WERI-Rb-1 (cell line): ENCODE data around the gene TSKS.

Experiments used
- DNase-seq: peaks from one replicate; pipeline ENCODE4 v3.0.0-alpha.2; 2020
- H3K27ac ChIP-seq: fragments of 250-450 bp; sonication (Bioruptor Pico); 2 replicates; pipeline ENCODE4 v1.5.1; 2020; ENCODE audit warnings: mild to moderate bottlenecking, moderate library complexity
- H3K27me3 ChIP-seq: fragments of 250-450 bp; sonication (Bioruptor Pico); 2 replicates; pipeline ENCODE4 v1.5.1; 2021; ENCODE audit warnings: mild to moderate bottlenecking, low read depth, moderate library complexity; ENCODE audit not compliant: insufficient read depth, severe bottlenecking
- H3K36me3 ChIP-seq: fragments of 250-450 bp; sonication (Bioruptor Pico); 2 replicates; pipeline ENCODE4 v1.5.1; 2020; ENCODE audit warnings: mild to moderate bottlenecking, moderate library complexity
- H3K4me3 ChIP-seq: 2 replicates; pipeline ENCODE4 v1.5.1; 2011; ENCODE audit warnings: low read depth, mild to moderate bottlenecking, control low read depth, low read length
- H3K9me3 ChIP-seq: fragments of 250-450 bp; sonication (Bioruptor Pico); 2 replicates; pipeline ENCODE4 v1.5.1; 2021; ENCODE audit warnings: mild to moderate bottlenecking, moderate library complexity; ENCODE audit not compliant: severe bottlenecking
- TF ChIP-seq, protein P1 (sequence below): IDR thresholded peaks from 2 replicates; pipeline ENCODE4 v1.5.1; 2011; ENCODE audit warnings: low read depth, mild to moderate bottlenecking, control low read depth, inconsistent platforms, low read length

Gene TSKS

DNA sequence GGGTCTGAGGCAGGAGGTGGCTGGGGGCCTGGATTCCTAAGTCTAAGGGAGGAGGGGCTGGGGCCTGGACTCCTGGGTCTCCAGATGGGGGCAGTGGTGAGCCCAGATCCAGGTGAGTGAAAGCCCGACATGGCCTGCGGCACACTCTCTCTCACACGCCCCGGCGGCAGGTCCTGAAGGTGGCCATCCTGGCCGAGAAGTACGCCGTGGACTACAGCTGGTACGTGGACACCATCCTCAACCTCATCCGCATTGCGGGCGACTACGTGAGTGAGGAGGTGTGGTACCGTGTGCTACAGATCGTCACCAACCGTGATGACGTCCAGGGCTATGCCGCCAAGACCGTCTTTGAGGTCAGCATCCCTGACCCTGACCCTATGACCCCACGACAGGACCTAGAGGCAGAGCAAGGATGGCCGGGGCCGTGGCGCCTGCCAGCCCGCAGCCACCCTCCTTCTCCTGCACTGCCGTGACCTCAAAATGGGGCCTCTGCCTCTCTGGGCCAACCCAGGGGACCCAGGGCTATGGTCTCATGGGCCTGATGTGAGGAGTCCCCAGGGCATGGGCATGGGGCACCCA lies 36.8 kb upstream of the TSKS start:
- H3K36me3 ChIP-seq: peaks cover 68% of the 10 kb centered on the region
- no peaks in the 10 kb centered on the region for H3K27me3 ChIP-seq
- H3K4me3 ChIP-seq: no peak overlapping the region
- DNase-seq: peak; percentile 60
- TF ChIP-seq, protein P1, sequence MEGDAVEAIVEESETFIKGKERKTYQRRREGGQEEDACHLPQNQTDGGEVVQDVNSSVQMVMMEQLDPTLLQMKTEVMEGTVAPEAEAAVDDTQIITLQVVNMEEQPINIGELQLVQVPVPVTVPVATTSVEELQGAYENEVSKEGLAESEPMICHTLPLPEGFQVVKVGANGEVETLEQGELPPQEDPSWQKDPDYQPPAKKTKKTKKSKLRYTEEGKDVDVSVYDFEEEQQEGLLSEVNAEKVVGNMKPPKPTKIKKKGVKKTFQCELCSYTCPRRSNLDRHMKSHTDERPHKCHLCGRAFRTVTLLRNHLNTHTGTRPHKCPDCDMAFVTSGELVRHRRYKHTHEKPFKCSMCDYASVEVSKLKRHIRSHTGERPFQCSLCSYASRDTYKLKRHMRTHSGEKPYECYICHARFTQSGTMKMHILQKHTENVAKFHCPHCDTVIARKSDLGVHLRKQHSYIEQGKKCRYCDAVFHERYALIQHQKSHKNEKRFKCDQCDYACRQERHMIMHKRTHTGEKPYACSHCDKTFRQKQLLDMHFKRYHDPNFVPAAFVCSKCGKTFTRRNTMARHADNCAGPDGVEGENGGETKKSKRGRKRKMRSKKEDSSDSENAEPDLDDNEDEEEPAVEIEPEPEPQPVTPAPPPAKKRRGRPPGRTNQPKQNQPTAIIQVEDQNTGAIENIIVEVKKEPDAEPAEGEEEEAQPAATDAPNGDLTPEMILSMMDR: peak; percentile 59
- no peak overlapping the region for H3K27ac ChIP-seq
- H3K9me3 ChIP-seq: no peaks in the 10 kb centered on the region

- TF ChIP-seq, protein P1: no peak
- H3K27ac ChIP-seq: no peak overlapping the region
- no peaks in the 10 kb centered on the region for H3K27me3 ChIP-seq
- no peak overlapping the region for H3K4me3 ChIP-seq
- H3K36me3 ChIP-seq: peaks cover 67% of the 10 kb centered on the region
- H3K9me3 ChIP-seq: no peaks in the 10 kb centered on the region
- DNase-seq: no peak
These were observed 36.2 kb upstream of the TSKS start for GRCh38 chr19:49799271-49799797.

GRCh38 chr19:49798574-49798973 lies 35.5 kb upstream of the TSKS start:
- Histone ChIP-seq H3K27me3 (no peaks in the 10 kb centered on the region), H3K27ac (no peak overlapping the region), H3K36me3 (peaks cover 64% of the 10 kb centered on the region), H3K4me3 (no peak overlapping the region), H3K9me3 (no peaks in the 10 kb centered on the region)
- TF ChIP-seq, protein P1: no peak
- no peak for DNase-seq

GRCh38 chr19:49795615-49796014 lies 32.5 kb upstream of the TSKS start:
- Histone ChIP-seq H3K9me3 (no peaks in the 10 kb centered on the region), H3K27ac (no peak overlapping the region), H3K27me3 (no peaks in the 10 kb centered on the region), H3K36me3 (peaks cover 65% of the 10 kb centered on the region), H3K4me3 (no peak overlapping the region)
- TF ChIP-seq, protein P1: no peak
- no peak for DNase-seq

- Histone ChIP-seq H3K27me3 (no peaks in the 10 kb centered on the region), H3K36me3 (peaks cover 48% of the 10 kb centered on the region), H3K4me3 (no peak overlapping the region), H3K9me3 (no peaks in the 10 kb centered on the region), H3K27ac (no peak overlapping the region)
- no peak for DNase-seq
- TF ChIP-seq, protein P1: no peak
These were observed 30.4 kb upstream of the TSKS start for GRCh38 chr19:49793561-49793840.

DNA sequence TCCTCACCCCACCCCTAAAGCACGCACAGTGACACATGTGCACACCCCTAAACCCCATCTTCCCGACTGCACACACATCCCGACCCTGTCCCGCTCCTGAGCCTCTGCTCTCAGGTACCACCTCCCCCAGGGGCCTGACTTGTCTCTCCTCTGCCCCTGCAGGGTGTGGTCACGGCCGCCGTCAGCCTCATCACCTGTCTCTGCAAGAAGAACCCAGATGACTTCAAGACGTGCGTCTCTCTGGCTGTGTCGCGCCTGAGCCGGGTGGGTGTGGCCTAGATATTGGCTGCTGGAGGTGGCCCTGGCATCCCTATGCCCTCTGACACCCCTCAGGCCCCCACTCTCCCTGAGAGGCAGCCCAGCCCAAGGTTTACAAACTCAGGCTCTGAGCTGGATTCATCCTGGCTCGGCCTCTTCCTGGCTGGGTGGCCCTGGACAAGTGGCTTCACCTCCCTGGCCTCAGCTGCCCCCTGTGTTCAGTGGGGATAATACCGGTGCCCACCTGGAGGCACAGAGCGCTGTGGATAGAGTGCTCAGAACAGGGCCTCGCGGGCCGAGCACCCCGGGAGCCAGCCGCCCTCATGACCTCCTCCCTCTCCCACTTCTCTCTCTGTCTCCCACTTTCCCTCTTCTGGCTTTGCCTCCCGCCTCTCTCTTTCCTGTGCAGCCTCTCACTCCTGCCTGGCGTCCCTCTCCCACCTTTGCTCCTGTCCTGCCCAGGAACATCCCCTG lies 29.9 kb upstream of the TSKS start:
- no peaks in the 10 kb centered on the region for H3K27me3 ChIP-seq
- H3K27ac ChIP-seq: no peak overlapping the region
- H3K9me3 ChIP-seq: no peaks in the 10 kb centered on the region
- no peak for DNase-seq
- H3K36me3 ChIP-seq: peaks cover 47% of the 10 kb centered on the region
- H3K4me3 ChIP-seq: no peak overlapping the region
- TF ChIP-seq, protein P1: no peak
